Measurements from ENCODE around the gene TP53INP2.

TP53INP2 gene

GRCh38 chr20:34675561-34675960, 28.6 kb upstream of the TP53INP2 start:
- no peak overlapping the region for H3K27ac ChIP-seq
- H3K36me3 ChIP-seq, result no peaks in the 10 kb centered on the region; the same call in 1 of the 2 replicates
- no peak for DNase-seq
- H3K27me3 ChIP-seq (ENCODE audit: insufficient read depth, low read depth, severe bottlenecking), result no peaks in the 10 kb centered on the region
- TF ChIP-seq, protein P1, sequence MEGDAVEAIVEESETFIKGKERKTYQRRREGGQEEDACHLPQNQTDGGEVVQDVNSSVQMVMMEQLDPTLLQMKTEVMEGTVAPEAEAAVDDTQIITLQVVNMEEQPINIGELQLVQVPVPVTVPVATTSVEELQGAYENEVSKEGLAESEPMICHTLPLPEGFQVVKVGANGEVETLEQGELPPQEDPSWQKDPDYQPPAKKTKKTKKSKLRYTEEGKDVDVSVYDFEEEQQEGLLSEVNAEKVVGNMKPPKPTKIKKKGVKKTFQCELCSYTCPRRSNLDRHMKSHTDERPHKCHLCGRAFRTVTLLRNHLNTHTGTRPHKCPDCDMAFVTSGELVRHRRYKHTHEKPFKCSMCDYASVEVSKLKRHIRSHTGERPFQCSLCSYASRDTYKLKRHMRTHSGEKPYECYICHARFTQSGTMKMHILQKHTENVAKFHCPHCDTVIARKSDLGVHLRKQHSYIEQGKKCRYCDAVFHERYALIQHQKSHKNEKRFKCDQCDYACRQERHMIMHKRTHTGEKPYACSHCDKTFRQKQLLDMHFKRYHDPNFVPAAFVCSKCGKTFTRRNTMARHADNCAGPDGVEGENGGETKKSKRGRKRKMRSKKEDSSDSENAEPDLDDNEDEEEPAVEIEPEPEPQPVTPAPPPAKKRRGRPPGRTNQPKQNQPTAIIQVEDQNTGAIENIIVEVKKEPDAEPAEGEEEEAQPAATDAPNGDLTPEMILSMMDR (IDR thresholded peaks at IDR 0.05; ENCODE audit: low read depth, low read length), result no peak
- H3K4me3 ChIP-seq (ENCODE audit: low read depth, low read length), result peak overlapping the region; percentile 71; the same call in 1 of the 2 replicates
- H3K9me3 ChIP-seq (ENCODE audit: severe bottlenecking), result no peaks in the 10 kb centered on the region

GRCh38 chr20:34675993-34676641, 28.0 kb upstream of the TP53INP2 start:
- DNase-seq, result no peak
- Histone ChIP-seq H3K36me3 (no peaks in the 10 kb centered on the region; the same call in 1 of the 2 replicates), H3K27me3 (ENCODE audit: insufficient read depth, low read depth, severe bottlenecking) (no peaks in the 10 kb centered on the region), H3K9me3 (ENCODE audit: severe bottlenecking) (no peaks in the 10 kb centered on the region), H3K27ac (peak overlapping the region; percentile 65), H3K4me3 (ENCODE audit: low read depth, low read length) (peak overlapping the region; percentile 71)
- TF ChIP-seq, protein P1 (IDR thresholded peaks at IDR 0.05; ENCODE audit: low read depth, low read length), result no peak

DNA sequence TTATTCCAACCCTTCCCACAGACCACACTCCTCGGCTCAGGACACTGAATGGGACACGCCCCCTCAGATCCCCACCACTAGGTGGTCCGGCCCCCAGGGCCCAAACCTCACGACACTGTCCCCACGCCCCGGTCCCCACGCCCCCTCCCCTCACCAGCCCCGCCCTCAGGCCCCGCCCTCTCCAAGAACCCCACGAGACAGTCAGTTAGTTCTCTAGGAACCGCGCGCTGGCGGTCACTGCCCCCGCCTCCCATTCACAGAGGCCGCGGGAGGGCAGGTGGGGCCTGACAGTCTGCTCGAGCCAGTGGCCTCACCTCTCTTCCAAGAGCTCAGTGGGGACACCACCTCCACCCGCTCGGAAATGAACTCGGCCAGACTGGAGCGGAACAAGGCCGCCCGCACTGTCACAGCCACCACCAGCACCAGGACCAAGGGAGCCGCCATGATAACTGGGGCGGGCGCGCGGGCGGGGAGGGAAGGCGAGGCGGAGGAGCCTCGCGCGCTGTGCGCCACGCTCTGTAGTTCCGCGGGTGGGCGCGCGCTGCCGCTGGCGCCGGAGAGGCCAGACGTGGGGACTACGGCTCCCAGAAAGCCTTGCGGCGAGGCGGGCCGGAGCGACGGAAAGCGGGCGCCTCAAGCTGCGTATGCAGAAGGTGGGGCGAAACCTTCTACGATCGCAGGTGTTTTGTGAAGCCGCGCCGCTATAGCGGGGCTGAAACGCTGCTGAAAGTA, 27.3 kb upstream of the TP53INP2 start, which contains the start of gene PIGU:
PIGU (minus strand) TSS at position 451 of the 732 bp plus-strand sequence; CDS start at position 444, 7 bp downstream.
- H3K4me3 ChIP-seq (ENCODE audit: low read depth, low read length), result peak within 1 kb of the TSS; percentile 71
- H3K36me3 ChIP-seq, result no peaks in the 10 kb centered on the region; the same call in 1 of the 2 replicates
- TF ChIP-seq, protein P1 (IDR thresholded peaks at IDR 0.05; ENCODE audit: low read depth, low read length), result 0 out of 2 replicates have a peak, but pooled peaks have one; percentile 8
- peak within 1 kb of the TSS; percentile 94 for H3K27ac ChIP-seq
- no peaks in the 10 kb centered on the region for H3K27me3 ChIP-seq (ENCODE audit: insufficient read depth, low read depth, severe bottlenecking)
- peak; percentile 96 for DNase-seq
- no peaks in the 10 kb centered on the region for H3K9me3 ChIP-seq (ENCODE audit: severe bottlenecking)

DNA sequence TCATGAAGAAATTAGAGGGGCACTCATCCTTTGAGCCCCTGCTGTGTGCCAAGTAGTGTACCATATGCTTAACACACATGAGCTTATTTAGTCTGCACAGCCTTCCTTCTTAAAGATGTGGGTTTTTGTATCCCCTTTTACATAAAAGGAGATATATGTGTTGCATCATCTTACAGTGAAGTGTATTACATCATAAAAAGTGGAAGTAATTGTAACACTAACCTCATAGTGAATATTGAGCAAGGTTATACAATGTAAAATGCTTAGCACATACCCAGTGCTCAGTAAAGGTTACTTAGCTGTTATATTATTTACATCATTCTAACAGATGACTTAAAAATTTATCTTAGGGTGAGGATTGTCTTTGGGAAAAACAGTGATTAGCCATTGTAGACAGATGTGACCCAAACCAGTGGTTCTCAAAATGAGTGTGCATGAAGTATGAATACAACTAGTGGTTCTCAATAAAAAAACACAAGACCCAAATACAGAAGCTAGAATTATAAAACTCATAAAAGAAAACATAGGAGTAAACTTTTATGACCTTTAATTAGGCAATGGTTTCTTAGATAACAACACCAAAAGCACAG, 23.5 kb upstream of the TP53INP2 start:
- Histone ChIP-seq H3K9me3 (ENCODE audit: severe bottlenecking) (no peaks in the 10 kb centered on the region), H3K27ac (no peak overlapping the region), H3K27me3 (ENCODE audit: insufficient read depth, low read depth, severe bottlenecking) (no peaks in the 10 kb centered on the region), H3K4me3 (ENCODE audit: low read depth, low read length) (no peak overlapping the region), H3K36me3 (no peaks in the 10 kb centered on the region)
- DNase-seq, result no peak
- TF ChIP-seq, protein P1 (IDR thresholded peaks at IDR 0.05; ENCODE audit: low read depth, low read length), result no peak

DNA sequence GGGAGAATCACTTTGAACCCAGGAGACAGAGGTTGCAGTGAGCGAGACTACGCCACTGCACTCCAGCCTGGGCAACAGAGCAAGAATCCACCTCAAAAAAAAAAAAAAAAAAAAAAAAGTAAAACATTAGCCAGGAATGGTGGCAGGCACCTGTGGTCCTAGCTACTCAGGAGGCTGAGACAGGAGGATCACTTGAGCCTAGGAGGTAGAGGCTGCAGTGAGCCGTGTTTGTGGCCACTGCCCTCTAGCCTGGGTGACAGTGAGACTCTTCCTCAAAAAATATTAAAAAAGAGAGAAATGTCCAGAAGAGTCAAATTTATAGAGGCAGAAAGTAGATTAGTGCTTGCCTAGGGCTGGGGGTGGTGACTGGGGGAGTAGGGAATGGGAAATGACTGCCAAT, 20.5 kb upstream of the TP53INP2 start:
- no peaks in the 10 kb centered on the region for H3K9me3 ChIP-seq (ENCODE audit: severe bottlenecking)
- H3K27ac ChIP-seq, result no peak overlapping the region
- no peak overlapping the region for H3K4me3 ChIP-seq (ENCODE audit: low read depth, low read length)
- TF ChIP-seq, protein P1 (IDR thresholded peaks at IDR 0.05; ENCODE audit: low read depth, low read length), result no peak
- H3K27me3 ChIP-seq (ENCODE audit: insufficient read depth, low read depth, severe bottlenecking), result no peaks in the 10 kb centered on the region
- H3K36me3 ChIP-seq, result no peaks in the 10 kb centered on the region
- DNase-seq, result no peak
